Measurements from ENCODE around the gene ARMC5.

ARMC5 gene

GRCh38 chr16:31474773-31475738 is 15.8 kb downstream of the ARMC5 start:
- no peaks in the 10 kb centered on the region for H3K79me2 ChIP-seq (ENCODE audit: low read length)
- no peaks in the 10 kb centered on the region for H3K9me2 ChIP-seq (replicated peaks; ENCODE audit: insufficient read depth, low read length)
- TF ChIP-seq, protein P1, sequence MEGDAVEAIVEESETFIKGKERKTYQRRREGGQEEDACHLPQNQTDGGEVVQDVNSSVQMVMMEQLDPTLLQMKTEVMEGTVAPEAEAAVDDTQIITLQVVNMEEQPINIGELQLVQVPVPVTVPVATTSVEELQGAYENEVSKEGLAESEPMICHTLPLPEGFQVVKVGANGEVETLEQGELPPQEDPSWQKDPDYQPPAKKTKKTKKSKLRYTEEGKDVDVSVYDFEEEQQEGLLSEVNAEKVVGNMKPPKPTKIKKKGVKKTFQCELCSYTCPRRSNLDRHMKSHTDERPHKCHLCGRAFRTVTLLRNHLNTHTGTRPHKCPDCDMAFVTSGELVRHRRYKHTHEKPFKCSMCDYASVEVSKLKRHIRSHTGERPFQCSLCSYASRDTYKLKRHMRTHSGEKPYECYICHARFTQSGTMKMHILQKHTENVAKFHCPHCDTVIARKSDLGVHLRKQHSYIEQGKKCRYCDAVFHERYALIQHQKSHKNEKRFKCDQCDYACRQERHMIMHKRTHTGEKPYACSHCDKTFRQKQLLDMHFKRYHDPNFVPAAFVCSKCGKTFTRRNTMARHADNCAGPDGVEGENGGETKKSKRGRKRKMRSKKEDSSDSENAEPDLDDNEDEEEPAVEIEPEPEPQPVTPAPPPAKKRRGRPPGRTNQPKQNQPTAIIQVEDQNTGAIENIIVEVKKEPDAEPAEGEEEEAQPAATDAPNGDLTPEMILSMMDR (IDR thresholded peaks at IDR 0.05; ENCODE audit: low read length) = no peak
- no peak for TF ChIP-seq EZH2phosphoT487 (IDR thresholded peaks at IDR 0.05; ENCODE audit: low read length)
- no peak for TF ChIP-seq EZH2 (optimal IDR thresholded peaks at IDR 0.05; ENCODE audit: low read depth, low read length)
- H3K36me3 ChIP-seq (replicated peaks; ENCODE audit: insufficient read depth, low read length) = no peaks in the 10 kb centered on the region
- no peaks in the 10 kb centered on the region for H4K20me1 ChIP-seq (ENCODE audit: insufficient read depth, low read length)
- no peak overlapping the region for H3K27ac ChIP-seq (ENCODE audit: low read length)
- H3K4me2 ChIP-seq (ENCODE audit: low read depth, low read length) = no peak overlapping the region
- no peaks in the 10 kb centered on the region for H3K4me1 ChIP-seq (ENCODE audit: low read length)
- no peak for DNase-seq
- no peak overlapping the region for H3K9ac ChIP-seq (ENCODE audit: low read length)
- H3F3A ChIP-seq (ENCODE audit: insufficient read depth, low read length) = no peaks in the 10 kb centered on the region
- no peak overlapping the region for H2AFZ ChIP-seq (ENCODE audit: low read length)
- H3K9me3 ChIP-seq (replicated peaks; ENCODE audit: insufficient read depth, low read length) = no peaks in the 10 kb centered on the region
- peaks cover 30% of the 10 kb centered on the region for H3K27me3 ChIP-seq (replicated peaks; ENCODE audit: insufficient read depth, low read length)
- H3K4me3 ChIP-seq (ENCODE audit: low read length) = no peak overlapping the region

DNA sequence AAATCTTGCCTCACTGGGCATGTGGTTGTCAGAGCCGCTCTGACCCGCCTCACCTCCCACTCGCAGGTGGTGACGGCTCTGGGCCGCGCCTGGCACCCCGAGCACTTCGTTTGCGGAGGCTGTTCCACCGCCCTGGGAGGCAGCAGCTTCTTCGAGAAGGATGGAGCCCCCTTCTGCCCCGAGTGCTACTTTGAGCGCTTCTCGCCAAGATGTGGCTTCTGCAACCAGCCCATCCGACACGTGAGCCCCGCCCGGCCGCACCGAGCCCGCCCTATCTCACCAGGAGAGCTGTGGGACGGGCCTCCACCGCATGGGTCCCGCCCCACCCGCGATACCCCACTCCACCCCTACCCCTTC is 16.6 kb downstream of the ARMC5 start:
- TF ChIP-seq EZH2phosphoT487 (IDR thresholded peaks at IDR 0.05; ENCODE audit: low read length) (no peak), EZH2 (optimal IDR thresholded peaks at IDR 0.05; ENCODE audit: low read depth, low read length) (no peak)
- TF ChIP-seq, protein P1 (IDR thresholded peaks at IDR 0.05; ENCODE audit: low read length) = no peak
- no peaks in the 10 kb centered on the region for H3F3A ChIP-seq (ENCODE audit: insufficient read depth, low read length)
- H4K20me1 ChIP-seq (ENCODE audit: insufficient read depth, low read length) = no peaks in the 10 kb centered on the region
- H3K79me2 ChIP-seq (ENCODE audit: low read length) = no peaks in the 10 kb centered on the region
- DNase-seq = no peak
- H2AFZ ChIP-seq (ENCODE audit: low read length) = no peak overlapping the region
- no peaks in the 10 kb centered on the region for H3K9me3 ChIP-seq (replicated peaks; ENCODE audit: insufficient read depth, low read length)
- H3K36me3 ChIP-seq (replicated peaks; ENCODE audit: insufficient read depth, low read length) = no peaks in the 10 kb centered on the region
- H3K4me2 ChIP-seq (ENCODE audit: low read depth, low read length) = no peak overlapping the region
- H3K27ac ChIP-seq (ENCODE audit: low read length) = no peak overlapping the region
- H3K9ac ChIP-seq (ENCODE audit: low read length) = no peak overlapping the region
- H3K9me2 ChIP-seq (replicated peaks; ENCODE audit: insufficient read depth, low read length) = no peaks in the 10 kb centered on the region
- peaks cover 30% of the 10 kb centered on the region for H3K27me3 ChIP-seq (replicated peaks; ENCODE audit: insufficient read depth, low read length)
- H3K4me3 ChIP-seq (ENCODE audit: low read length) = no peak overlapping the region
- H3K4me1 ChIP-seq (ENCODE audit: low read length) = no peaks in the 10 kb centered on the region

DNA sequence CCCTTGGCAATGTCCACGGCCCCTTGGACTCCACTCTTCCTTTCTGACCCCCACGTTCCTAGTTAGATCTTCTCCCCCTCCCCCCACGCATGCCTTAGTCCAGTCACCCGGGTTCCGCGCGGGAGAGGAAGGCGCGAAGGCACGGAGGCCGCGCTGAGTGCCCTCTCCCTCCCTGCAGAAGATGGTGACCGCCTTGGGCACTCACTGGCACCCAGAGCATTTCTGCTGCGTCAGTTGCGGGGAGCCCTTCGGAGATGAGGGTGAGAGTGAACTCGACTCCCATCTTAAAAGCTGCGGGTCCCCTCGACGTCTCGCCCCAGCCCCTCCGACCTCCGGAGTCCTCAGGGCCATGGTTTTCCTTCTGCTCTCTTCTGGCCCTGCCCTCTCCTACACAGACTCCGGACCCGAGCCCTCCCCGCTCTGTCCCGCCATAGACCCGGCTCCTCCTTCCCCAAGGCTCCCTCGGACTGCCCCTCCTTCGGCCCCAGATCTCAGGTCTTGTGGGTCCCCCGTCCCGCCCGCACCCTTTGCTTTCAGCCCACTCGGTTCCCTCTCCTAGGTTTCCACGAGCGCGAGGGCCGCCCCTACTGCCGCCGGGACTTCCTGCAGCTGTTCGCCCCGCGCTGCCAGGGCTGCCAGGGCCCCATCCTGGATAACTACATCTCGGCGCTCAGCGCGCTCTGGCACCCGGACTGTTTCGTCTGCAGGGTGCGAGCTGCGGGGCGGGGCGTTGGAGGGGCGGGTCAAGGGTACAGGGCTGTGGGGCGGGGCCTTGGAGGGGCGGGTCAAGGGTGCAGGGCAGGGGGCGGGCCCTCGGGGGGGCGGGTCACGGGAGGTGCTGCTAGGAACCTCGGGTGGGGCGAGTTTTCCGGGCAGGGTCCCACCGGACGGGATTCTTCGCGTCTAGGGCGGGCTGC is 17.3 kb downstream of the ARMC5 start:
- peak; percentile 59 for DNase-seq
- Histone ChIP-seq H3K9me2 (replicated peaks; ENCODE audit: insufficient read depth, low read length) (no peaks in the 10 kb centered on the region), H3K4me3 (ENCODE audit: low read length) (peak overlapping the region; percentile 63), H3K4me1 (ENCODE audit: low read length) (no peaks in the 10 kb centered on the region), H2AFZ (ENCODE audit: low read length) (peak overlapping the region; percentile 81), H3F3A (ENCODE audit: insufficient read depth, low read length) (no peaks in the 10 kb centered on the region), H3K9ac (ENCODE audit: low read length) (0 out of 2 replicates have a peak overlapping the region, but pooled peaks have one; percentile 16), H4K20me1 (ENCODE audit: insufficient read depth, low read length) (no peaks in the 10 kb centered on the region), H3K36me3 (replicated peaks; ENCODE audit: insufficient read depth, low read length) (no peaks in the 10 kb centered on the region), H3K27ac (ENCODE audit: low read length) (no peak overlapping the region), H3K27me3 (replicated peaks; ENCODE audit: insufficient read depth, low read length) (peaks cover 30% of the 10 kb centered on the region), H3K79me2 (ENCODE audit: low read length) (no peaks in the 10 kb centered on the region), H3K4me2 (ENCODE audit: low read depth, low read length) (peak overlapping the region; percentile 91), H3K9me3 (replicated peaks; ENCODE audit: insufficient read depth, low read length) (no peaks in the 10 kb centered on the region)
- TF ChIP-seq, protein P1 (IDR thresholded peaks at IDR 0.05; ENCODE audit: low read length) = no peak
- TF ChIP-seq EZH2phosphoT487 (IDR thresholded peaks at IDR 0.05; ENCODE audit: low read length) (no peak), EZH2 (optimal IDR thresholded peaks at IDR 0.05; ENCODE audit: low read depth, low read length) (no peak)
